ENCODE results near the gene GNG10.

Gene GNG10

DNA sequence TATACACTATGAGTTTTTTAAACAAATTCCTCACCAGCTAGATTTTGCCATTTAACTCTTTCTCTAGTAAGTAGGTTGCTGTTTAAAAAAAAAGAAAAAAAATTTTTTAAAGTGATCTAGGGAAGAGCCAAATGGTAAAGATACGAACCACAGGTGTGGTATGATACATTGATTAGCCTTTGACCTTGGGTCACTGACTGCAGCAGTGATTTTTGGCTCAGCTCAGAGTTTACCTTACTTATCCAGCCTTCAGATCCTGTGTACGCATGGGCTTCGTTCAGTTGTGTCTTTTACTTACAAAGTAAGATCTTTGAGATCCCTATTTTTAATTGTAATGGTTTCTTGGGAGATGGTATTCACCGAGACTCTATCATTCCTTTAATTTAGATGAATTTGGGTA, 12.4 kb upstream of the GNG10 start:
- Histone ChIP-seq H3K9ac (ENCODE audit: low read length) (no peak overlapping the region), H3K79me1 (ENCODE audit: low read length) (no peaks in the 10 kb centered on the region), H3K36me3 (ENCODE audit: control insufficient read depth in 1 of 2, insufficient read depth in 2 of 2, low read length in 2 of 2) (peaks cover 3 to 4% of the 10 kb centered on the region in 2 experiments), H3K79me2 (ENCODE audit: control insufficient read depth, insufficient read depth, low read length, poor library complexity) (no peaks in the 10 kb centered on the region), H3K4ac (ENCODE audit: low read depth, low read length) (no peak overlapping the region), H2BK5ac (ENCODE audit: low read depth, low read length, poor library complexity) (no peak overlapping the region), H3K4me1 (ENCODE audit: control insufficient read depth in 1 of 2, insufficient read depth in 2 of 2, low read length in 2 of 2) (no peaks in the 10 kb centered on the region), H3K23ac (ENCODE audit: low read length) (no peak overlapping the region), H3K14ac (ENCODE audit: low read length) (no peak overlapping the region), H2AFZ (ENCODE audit: insufficient read depth, low read length, poor library complexity) (no peak overlapping the region), H3K27ac (ENCODE audit: low read depth, low read length) (no peak overlapping the region), H3K27me3 (ENCODE audit: insufficient read depth, low read length) (no peaks in the 10 kb centered on the region), H3K18ac (ENCODE audit: low read length) (no peak overlapping the region), H4K8ac (ENCODE audit: low read depth, low read length) (no peak overlapping the region), H4K12ac (ENCODE audit: low read depth, low read length) (no peak overlapping the region), H3K4me2 (ENCODE audit: low read length) (no peak overlapping the region), H2BK12ac (ENCODE audit: low read length) (no peak overlapping the region), H4K91ac (ENCODE audit: low read depth, low read length) (no peak overlapping the region), H2AK5ac (ENCODE audit: low read length) (no peak overlapping the region), H3K9me3 (ENCODE audit: insufficient read depth, low read depth, low read length) (no peaks in the 10 kb centered on the region), H2BK120ac (ENCODE audit: insufficient read depth, low read length, poor library complexity) (no peak overlapping the region), H3K4me3 (ENCODE audit: low read depth, low read length) (no peak overlapping the region)
- DNase-seq: no peak
- no CpG with 5 or more reads among the region's 4 CpGs for WGBS (ENCODE audit: extremely low coverage, insufficient coverage, insufficient read length)

- Histone ChIP-seq H3K18ac (ENCODE audit: low read length) (no peak overlapping the region), H3K79me2 (ENCODE audit: control insufficient read depth, insufficient read depth, low read length, poor library complexity) (peaks cover 6% of the 10 kb centered on the region), H3K9ac (ENCODE audit: low read length) (no peak overlapping the region), H3K14ac (ENCODE audit: low read length) (no peak overlapping the region), H3K4ac (ENCODE audit: low read depth, low read length) (no peak overlapping the region), H2AK5ac (ENCODE audit: low read length) (no peak overlapping the region), H2BK120ac (ENCODE audit: insufficient read depth, low read length, poor library complexity) (no peak overlapping the region), H2BK12ac (ENCODE audit: low read length) (no peak overlapping the region), H3K4me3 (ENCODE audit: low read depth, low read length) (no peak overlapping the region), H3K4me2 (ENCODE audit: low read length) (no peak overlapping the region), H3K4me1 (ENCODE audit: control insufficient read depth in 1 of 2, insufficient read depth in 2 of 2, low read length in 2 of 2) (peaks cover 0 to 4% of the 10 kb centered on the region in 2 experiments), H3K27me3 (ENCODE audit: insufficient read depth, low read length) (no peaks in the 10 kb centered on the region), H4K8ac (ENCODE audit: low read depth, low read length) (no peak overlapping the region), H4K91ac (ENCODE audit: low read depth, low read length) (no peak overlapping the region), H4K12ac (ENCODE audit: low read depth, low read length) (no peak overlapping the region), H3K9me3 (ENCODE audit: insufficient read depth, low read depth, low read length) (no peaks in the 10 kb centered on the region), H3K79me1 (ENCODE audit: low read length) (peaks cover 4% of the 10 kb centered on the region), H3K27ac (ENCODE audit: low read depth, low read length) (no peak overlapping the region), H3K23ac (ENCODE audit: low read length) (no peak overlapping the region), H2AFZ (ENCODE audit: insufficient read depth, low read length, poor library complexity) (no peak overlapping the region), H2BK5ac (ENCODE audit: low read depth, low read length, poor library complexity) (no peak overlapping the region), H3K36me3 (ENCODE audit: control insufficient read depth in 1 of 2, insufficient read depth in 2 of 2, low read length in 2 of 2) (no peaks in the 10 kb centered on the region)
- no CpG with 5 or more reads among the region's 6 CpGs for WGBS (ENCODE audit: extremely low coverage, insufficient coverage, insufficient read length)
- DNase-seq: peak in 1 of 2 donors; percentile 39
These were observed 4.4 kb upstream of the GNG10 start for GRCh38 chr9:111657051-111657450.

DNA sequence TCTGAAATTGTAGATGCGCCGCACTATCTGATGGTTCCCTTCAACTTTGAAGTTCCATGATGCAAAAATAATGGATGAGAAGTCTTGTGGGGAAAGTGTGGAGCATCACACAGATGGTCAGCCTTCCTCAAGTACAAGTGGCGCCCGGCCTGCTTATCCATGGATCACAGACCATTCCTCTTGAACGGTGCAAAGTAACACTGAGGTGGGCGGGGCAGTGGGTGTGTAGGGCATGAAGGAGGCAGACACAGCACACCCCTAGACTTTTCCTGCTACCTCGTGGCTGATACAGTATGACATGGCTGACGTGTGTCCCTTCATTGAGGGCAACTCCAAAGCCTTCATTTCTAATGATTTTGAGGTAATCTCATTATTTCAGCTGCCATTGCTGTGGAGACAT, 2.5 kb upstream of the GNG10 start:
- Histone ChIP-seq H3K79me2 (ENCODE audit: control insufficient read depth, insufficient read depth, low read length, poor library complexity) (peaks cover 6% of the 10 kb centered on the region), H3K27ac (ENCODE audit: low read depth, low read length) (no peak overlapping the region), H4K8ac (ENCODE audit: low read depth, low read length) (no peak overlapping the region), H3K4me2 (ENCODE audit: low read length) (no peak overlapping the region), H2BK12ac (ENCODE audit: low read length) (no peak overlapping the region), H3K36me3 (ENCODE audit: control insufficient read depth in 1 of 2, insufficient read depth in 2 of 2, low read length in 2 of 2) (no peaks in the 10 kb centered on the region), H3K4me1 (ENCODE audit: control insufficient read depth in 1 of 2, insufficient read depth in 2 of 2, low read length in 2 of 2) (peaks cover 4 to 13% of the 10 kb centered on the region in 2 experiments), H2AK5ac (ENCODE audit: low read length) (no peak overlapping the region), H3K4me3 (ENCODE audit: low read depth, low read length) (no peak overlapping the region), H3K9ac (ENCODE audit: low read length) (no peak overlapping the region), H3K9me3 (ENCODE audit: insufficient read depth, low read depth, low read length) (no peaks in the 10 kb centered on the region), H3K79me1 (ENCODE audit: low read length) (peaks cover 7% of the 10 kb centered on the region), H4K12ac (ENCODE audit: low read depth, low read length) (no peak overlapping the region), H3K23ac (ENCODE audit: low read length) (no peak overlapping the region), H3K14ac (ENCODE audit: low read length) (no peak overlapping the region), H3K4ac (ENCODE audit: low read depth, low read length) (no peak overlapping the region), H2BK120ac (ENCODE audit: insufficient read depth, low read length, poor library complexity) (no peak overlapping the region), H3K18ac (ENCODE audit: low read length) (no peak overlapping the region), H3K27me3 (ENCODE audit: insufficient read depth, low read length) (no peaks in the 10 kb centered on the region), H4K91ac (ENCODE audit: low read depth, low read length) (no peak overlapping the region), H2BK5ac (ENCODE audit: low read depth, low read length, poor library complexity) (no peak overlapping the region), H2AFZ (ENCODE audit: insufficient read depth, low read length, poor library complexity) (no peak overlapping the region)
- no peak for DNase-seq
- no CpG with 5 or more reads among the region's 8 CpGs for WGBS (ENCODE audit: extremely low coverage, insufficient coverage, insufficient read length)

- no peak overlapping the region for H3K14ac ChIP-seq (ENCODE audit: low read length)
- no peak overlapping the region for H3K4me2 ChIP-seq (ENCODE audit: low read length)
- no peak overlapping the region for H3K4ac ChIP-seq (ENCODE audit: low read depth, low read length)
- H2BK120ac ChIP-seq (ENCODE audit: insufficient read depth, low read length, poor library complexity): no peak overlapping the region
- no peaks in the 10 kb centered on the region for H3K36me3 ChIP-seq (ENCODE audit: control insufficient read depth in 1 of 2, insufficient read depth in 2 of 2, low read length in 2 of 2)
- H2BK12ac ChIP-seq (ENCODE audit: low read length): no peak overlapping the region
- H3K4me3 ChIP-seq (ENCODE audit: low read depth, low read length): no peak overlapping the region
- DNase-seq: peak in 1 of 2 donors; percentile 17
- no peak overlapping the region for H2AK5ac ChIP-seq (ENCODE audit: low read length)
- H4K91ac ChIP-seq (ENCODE audit: low read depth, low read length): no peak overlapping the region
- peaks cover 6% of the 10 kb centered on the region for H3K79me2 ChIP-seq (ENCODE audit: control insufficient read depth, insufficient read depth, low read length, poor library complexity)
- no peak overlapping the region for H2AFZ ChIP-seq (ENCODE audit: insufficient read depth, low read length, poor library complexity)
- H3K18ac ChIP-seq (ENCODE audit: low read length): no peak overlapping the region
- H3K9me3 ChIP-seq (ENCODE audit: insufficient read depth, low read depth, low read length): no peaks in the 10 kb centered on the region
- no CpG with 5 or more reads among the region's 3 CpGs for WGBS (ENCODE audit: extremely low coverage, insufficient coverage, insufficient read length)
- no peak overlapping the region for H3K23ac ChIP-seq (ENCODE audit: low read length)
- H3K27ac ChIP-seq (ENCODE audit: low read depth, low read length): no peak overlapping the region
- no peaks in the 10 kb centered on the region for H3K27me3 ChIP-seq (ENCODE audit: insufficient read depth, low read length)
- H3K9ac ChIP-seq (ENCODE audit: low read length): no peak overlapping the region
- H4K12ac ChIP-seq (ENCODE audit: low read depth, low read length): no peak overlapping the region
- no peak overlapping the region for H2BK5ac ChIP-seq (ENCODE audit: low read depth, low read length, poor library complexity)
- H3K79me1 ChIP-seq (ENCODE audit: low read length): peaks cover 7% of the 10 kb centered on the region
- no peak overlapping the region for H4K8ac ChIP-seq (ENCODE audit: low read depth, low read length)
- peaks cover 4 to 16% of the 10 kb centered on the region in 2 experiments for H3K4me1 ChIP-seq (ENCODE audit: control insufficient read depth in 1 of 2, insufficient read depth in 2 of 2, low read length in 2 of 2)
These were observed 1.7 kb upstream of the GNG10 start for GRCh38 chr9:111659691-111660090.

All from trophoblast cell (in vitro differentiated cells and primary cell).